OCI-LY1 (cell line): Measurements from ENCODE around the gene TICAM1.

Experiments used
- CTCF ChIP-seq: fragments of 200-600 bp; sonication (generic), shearing (Covaris generic); IDR thresholded peaks from 2 replicates; pipeline ENCODE4 v1.5.1; 2017; ENCODE audit warnings: mild to moderate bottlenecking, antibody characterized with exemption, low read length, moderate library complexity, mixed read lengths
- EZH2 ChIP-seq: fragments of 200-600 bp; sonication (generic), shearing (Covaris generic); IDR thresholded peaks from 2 replicates; pipeline ENCODE4 v1.8.0; 2017; ENCODE audit warnings: borderline replicate concordance, mixed run types, mild to moderate bottlenecking, antibody characterized with exemption, low read length, moderate library complexity, mixed read lengths

GRCh38 chr19:4847190-4847973 is 15.9 kb upstream of the TICAM1 start:
- TF ChIP-seq EZH2 (no peak), CTCF (no peak)
